ENCODE results near the gene VRK2.

GRCh38 chr2:58089081-58089480 lies 42.5 kb downstream of the VRK2 start:
- TF ChIP-seq POLR2A (IDR thresholded peaks at IDR 0.05) = no peak
- no peak for TF ChIP-seq CTCF (IDR thresholded peaks at IDR 0.05)
